ENCODE data around the gene CDO1. TPM values are rescaled to one million over a fixed set of nuclear protein-coding genes. Genes with fewer than 3 reads are reported as not detected.
"Not testable (repeated sequence)": the region's sequence is repeated elsewhere in the genome, so short reads cannot be mapped to it uniquely, and the experiment has no call there.

CDO1 gene
- total and polyA plus RNA-seq, 2 of the 8 experiments (the other 6 are each of a cell fraction or from before 2014, with no cell fraction given): 26.1 to 29.5 TPM

GRCh38 chr5:115809946-115810345 is 6.5 kb downstream of the CDO1 start (continued):
- TF ChIP-seq USF2 (IDR thresholded peaks at IDR 0.05; ENCODE audit: low read length) (no peak), KDM5A (IDR thresholded peaks at IDR 0.05; ENCODE audit: low read length) (no peak), TEAD4 (IDR thresholded peaks at IDR 0.05; ENCODE audit: low read depth, low read length) (no peak), RFX5 (IDR thresholded peaks at IDR 0.05; ENCODE audit: borderline replicate concordance, low read depth, low read length) (no peak), MAX (IDR thresholded peaks at IDR 0.05) (no peak)

- H3K79me1 ChIP-seq (ENCODE audit: low read depth, low read length); H2BK120ac ChIP-seq (replicated peaks; ENCODE audit: low read depth, low read length); H3K9me3 ChIP-seq (ENCODE audit: insufficient read depth in 2 of 2, low read depth in 1 of 2, low read length in 1 of 2); H2AK5ac ChIP-seq (ENCODE audit: low read depth, low read length); H3K4me2 ChIP-seq (ENCODE audit: insufficient read depth in 1 of 2, low read depth in 2 of 2, low read length in 2 of 2); H2BK5ac ChIP-seq (ENCODE audit: low read depth, low read length); H4K91ac ChIP-seq (replicated peaks; ENCODE audit: insufficient read length, low read length); H2BK20ac ChIP-seq (ENCODE audit: low read length); H4K5ac ChIP-seq (ENCODE audit: insufficient read length, low read depth, low read length); H4K8ac ChIP-seq (ENCODE audit: extremely low read depth, insufficient read depth, low read length); H2BK15ac ChIP-seq (ENCODE audit: low read length); H3K79me2 ChIP-seq (ENCODE audit: control insufficient read depth in 1 of 2, insufficient read depth in 2 of 2, low read length in 2 of 2); H3K18ac ChIP-seq (ENCODE audit: extremely low read depth, low read length); H3K27ac ChIP-seq (ENCODE audit: low read depth, low read length); H3K27me3 ChIP-seq (replicated peaks in 1 of 4; ENCODE audit: control insufficient read depth in 3 of 4, extremely low read depth in 1 of 4, insufficient read depth in 3 of 4, low read length in 3 of 4); H3K56ac ChIP-seq (replicated peaks; ENCODE audit: insufficient read length, low read depth, low read length); H3K4ac ChIP-seq (replicated peaks; ENCODE audit: insufficient read length, low read depth, low read length); DNase-seq (ENCODE audit: low read depth in 1 of 2, low spot score in 2 of 2); H3K4me3 ChIP-seq (ENCODE audit: extremely low read depth in 1 of 4, insufficient read depth in 2 of 4, low read depth in 3 of 4, low read length in 4 of 4); H3K23ac ChIP-seq (ENCODE audit: insufficient read length); H2BK12ac ChIP-seq (ENCODE audit: low read depth, low read length); H3K4me1 ChIP-seq (replicated peaks in 1 of 4; ENCODE audit: control insufficient read depth in 3 of 4, insufficient read depth in 4 of 4, low read length in 3 of 4); POLR2A ChIA-PET (ENCODE audit: partially characterized antibody); H3K9ac ChIP-seq (replicated peaks in 1 of 4; ENCODE audit: extremely low read depth in 1 of 4, low read depth in 3 of 4, low read length in 3 of 4); FAIRE-seq; H3K23me2 ChIP-seq (ENCODE audit: low read depth, low read length); H4K20me1 ChIP-seq (replicated peaks in 1 of 2; ENCODE audit: control insufficient read depth in 1 of 2, insufficient read depth in 2 of 2, low read length in 2 of 2); H2AFZ ChIP-seq (ENCODE audit: low read length); H3K14ac ChIP-seq (ENCODE audit: insufficient read length): not testable (repeated sequence)
- H3K36me3 ChIP-seq (ENCODE audit: control insufficient read depth in 2 of 4, insufficient read depth in 4 of 4, low read length in 3 of 4): peaks cover 0 to 31% (median 1%) of the 10 kb centered on the region in 4 experiments; a peak in 6 of 8 replicates
- CTCF ChIA-PET (ENCODE audit: partially characterized antibody): interaction anchor here (1.7 to 2.1 kb wide), 3 partner anchors 9 to 173 kb away, joined by 4 to 11 read pairs (median 6); no protein-coding TSS in a partner anchor
- 88% methylated on average over 2 of the region's 2 CpGs; no CpG with 5 or more reads in 1 of the 2 experiments for WGBS, 2 experiments (ENCODE audit: extremely low coverage in 1 of 2, insufficient coverage in 1 of 2, insufficient read length in 1 of 2, insufficient replicate concordance in 2 of 2, low coverage in 1 of 2, low lambda C conversion rate in 2 of 2, missing lambda C conversion rate in 1 of 2)
Measured at GRCh38 chr5:115808066-115808465, 8.4 kb downstream of the CDO1 start.
